MCF 10A (cell line): ENCODE results near the gene RDH11. TPM values are rescaled to one million over a fixed set of nuclear protein-coding genes. Genes with fewer than 3 reads are reported as not detected.
A peak's percentile ranks its signal among the peaks of the same experiment; 100 is the strongest.

Experiments
- BruUV-seq: library from RNA; stranded (reverse); fragments of 400-500 nt; replicated peaks from 2 replicates; lab custom pipeline; 2021; lab: Mats Ljungman, UMichigan
- CTCF ChIA-PET: fragments of 300-600 bp; sonication (Branson Sonifier 250); formaldehyde crosslinking; extraction: SDS; loops from one replicate; lab custom pipeline; 2021; ENCODE audit warnings: antibody characterized with exemption, inconsistent platforms; lab: Yijun Ruan, JAX
- POLR2A ChIA-PET: fragments of 300-600, 350-650 bp; sonication (Branson Sonifier 250); formaldehyde crosslinking; extraction: SDS; loops from one replicate; lab custom pipeline; 2020; ENCODE audit warnings: antibody characterized with exemption, inconsistent platforms; lab: Yijun Ruan, JAX
- DNase-seq: peaks from one replicate; pipeline ENCODE4 v3.0.0-alpha.2; 2018; ENCODE audit not compliant: unreplicated experiment
- H3K27ac Mint-ChIP-seq: one replicate; pipeline ENCODE4 v1.8.0; 2022; ENCODE audit warnings: mild to moderate bottlenecking, low read depth, mixed read lengths; ENCODE audit not compliant: unreplicated experiment
- H3K27me3 Mint-ChIP-seq: one replicate; pipeline ENCODE4 v1.8.0; 2022; ENCODE audit warnings: mixed read lengths; ENCODE audit not compliant: insufficient read depth, unreplicated experiment
- H3K36me3 Mint-ChIP-seq: one replicate; pipeline ENCODE4 v1.8.0; 2022; ENCODE audit warnings: mild to moderate bottlenecking, moderate library complexity, mixed read lengths; ENCODE audit not compliant: insufficient read depth, unreplicated experiment
- H3K4me1 Mint-ChIP-seq: one replicate; pipeline ENCODE4 v1.8.0; 2022; ENCODE audit warnings: mixed read lengths; ENCODE audit not compliant: insufficient read depth, unreplicated experiment
- H3K4me3 Mint-ChIP-seq: one replicate; pipeline ENCODE4 v1.8.0; 2022; ENCODE audit warnings: mild to moderate bottlenecking, moderate library complexity, mixed read lengths; ENCODE audit not compliant: unreplicated experiment
- H3K9me3 Mint-ChIP-seq: one replicate; pipeline ENCODE4 v1.8.0; 2022; ENCODE audit warnings: mixed read lengths; ENCODE audit not compliant: unreplicated experiment
- CTCF ChIP-seq: fragments of 200-600 bp; IDR thresholded peaks from one replicate; pipeline ENCODE4 v1.8.0; 2022; ENCODE audit warnings: antibody characterized with exemption, mild to moderate bottlenecking; ENCODE audit not compliant: unreplicated experiment
- intact Hi-C: fragments of 100-400 bp; cut with micrococcal nuclease; formaldehyde crosslinking; loops from 2 replicates; pipeline ENCODE4 v1.14.1; 2022
- total RNA-seq: library from RNA; stranded (reverse); gene quantifications from 2 replicates; pipeline ENCODE4 v1.2.3, GENCODE V29; 2022

RDH11 gene
- total RNA-seq, 1 experiment from 2014 or later, result 40.9 TPM

GRCh38 chr14:67698179-67698578 is 2.6 kb upstream of the RDH11 start:
- CTCF ChIA-PET, result interaction anchor here (1.1 to 4.2 kb wide), 3 partner anchors 32 to 114 kb away, joined by 3 to 20 read pairs (median 6); partner anchors contain the start of gene ARG2
- Mint-ChIP-seq H3K4me3 (no peak overlapping the region), H3K27me3 (no peaks in the 10 kb centered on the region), H3K36me3 (no peaks in the 10 kb centered on the region), H3K4me1 (peaks cover 7% of the 10 kb centered on the region), H3K9me3 (no peaks in the 10 kb centered on the region), H3K27ac (no peak overlapping the region)
- TF ChIP-seq CTCF, result no peak
- BruUV-seq, result no TSS peak
- POLR2A ChIA-PET, result interaction anchor here (0.8 to 1.1 kb wide), 2 partner anchors 25 to 99 kb away, joined by 3 to 4 read pairs; partner anchors contain the start of gene PIGH
- DNase-seq, result no peak
- intact Hi-C loops, result no loop called here

GRCh38 chr14:67697006-67697405 is 1.4 kb upstream of the RDH11 start:
- no peak overlapping the region for H3K4me3 Mint-ChIP-seq
- CTCF ChIA-PET, result interaction anchor here (0.6 to 1.5 kb wide), 2 partner anchors 82 to 113 kb away, joined by 3 to 6 read pairs; no protein-coding TSS in a partner anchor
- no peak overlapping the region for H3K27ac Mint-ChIP-seq
- H3K36me3 Mint-ChIP-seq, result peaks cover 6% of the 10 kb centered on the region
- no peaks in the 10 kb centered on the region for H3K9me3 Mint-ChIP-seq
- no peak for DNase-seq
- H3K27me3 Mint-ChIP-seq, result no peaks in the 10 kb centered on the region
- peaks cover 7% of the 10 kb centered on the region for H3K4me1 Mint-ChIP-seq
- TF ChIP-seq CTCF, result no peak
- POLR2A ChIA-PET, result interaction anchor here (1.1 kb wide), 1 partner anchor 98 kb away, joined by 3 read pairs; the partner anchor contains the start of gene PIGH
- BruUV-seq, result no TSS peak
- intact Hi-C loops, result no loop called here

GRCh38 chr14:67694791-67695393 is 672 bp downstream of the RDH11 start:
- Mint-ChIP-seq H3K27ac (peak overlapping the region; percentile 46), H3K36me3 (peaks cover 26% of the 10 kb centered on the region), H3K4me3 (peak overlapping the region; percentile 81), H3K4me1 (peaks cover 7% of the 10 kb centered on the region), H3K9me3 (no peaks in the 10 kb centered on the region), H3K27me3 (no peaks in the 10 kb centered on the region)
- TSS peak; percentile 99 for BruUV-seq
- intact Hi-C loops, result loop anchor here (1.0 to 2.0 kb wide), 2 partner anchors 76 to 94 kb away; partner anchors contain the start of genes ARG2 and PIGH
- no peak for TF ChIP-seq CTCF
- POLR2A ChIA-PET, result interaction anchor here (0.6 to 6.7 kb wide), 15 partner anchors 8 to 336 kb away, joined by 3 to 85 read pairs (median 5); partner anchors contain the start of genes ARG2, ATP6V1D, PIGH and VTI1B
- peak; percentile 96 for DNase-seq
- CTCF ChIA-PET, result interaction anchor here (0.6 to 5.8 kb wide), 8 partner anchors 9 to 684 kb away, joined by 3 to 51 read pairs (median 3); no protein-coding TSS in a partner anchor

GRCh38 chr14:67690011-67690410 is 5.6 kb downstream of the RDH11 start:
- CTCF ChIA-PET, result interaction anchor here (0.7 kb wide), 1 partner anchor 71 kb away, joined by 3 read pairs; no protein-coding TSS in a partner anchor
- intact Hi-C loops, result no loop called here
- H3K27me3 Mint-ChIP-seq, result no peaks in the 10 kb centered on the region
- no peak overlapping the region for H3K4me3 Mint-ChIP-seq
- no peak for TF ChIP-seq CTCF
- peaks cover 7% of the 10 kb centered on the region for H3K4me1 Mint-ChIP-seq
- POLR2A ChIA-PET, result interaction anchor here (6.7 kb wide), 1 partner anchor 15 kb away, joined by 85 read pairs; the partner anchor contains the start of gene VTI1B
- BruUV-seq, result no TSS peak
- H3K36me3 Mint-ChIP-seq, result peaks cover 72% of the 10 kb centered on the region
- DNase-seq, result no peak
- no peaks in the 10 kb centered on the region for H3K9me3 Mint-ChIP-seq
- H3K27ac Mint-ChIP-seq, result no peak overlapping the region
